Stimulated activated CD4-positive, alpha-beta T cell treated with anti-CD3 and anti-CD28 coated beads, Interleukin-1b, Interleukin-23, amount 100 ng/mL, for 1 hour (primary cell): ENCODE measurements around the gene NMNAT2.

Source experiments
- DNase-seq, 2 donors: peaks; one replicate each; pipeline ENCODE4 v3.0.0-alpha.2; 2020; ENCODE audit warnings: low read depth in 2 of 2

The NMNAT2 gene

GRCh38 chr1:183365676-183366075, 52.5 kb downstream of the NMNAT2 start:
- no peak for DNase-seq

GRCh38 chr1:183365093-183365492, 53.1 kb downstream of the NMNAT2 start:
- no peak for DNase-seq

- DNase-seq: no peak
These were observed 54.2 kb downstream of the NMNAT2 start for GRCh38 chr1:183363972-183364371.

- DNase-seq: no peak
These were observed 57.1 kb downstream of the NMNAT2 start for GRCh38 chr1:183361081-183361480.

- no peak for DNase-seq
These were observed 57.7 kb downstream of the NMNAT2 start for GRCh38 chr1:183360473-183360872.

- DNase-seq: no peak
These were observed 61.5 kb downstream of the NMNAT2 start for GRCh38 chr1:183356534-183357182.

- no peak for DNase-seq
These were observed 62.4 kb downstream of the NMNAT2 start for GRCh38 chr1:183355797-183356196.

- no peak for DNase-seq
These were observed 63.0 kb downstream of the NMNAT2 start for GRCh38 chr1:183355181-183355580.

- DNase-seq: no peak
These were observed 64.6 kb downstream of the NMNAT2 start for GRCh38 chr1:183353597-183353996.

- DNase-seq: no peak
These were observed 68.9 kb downstream of the NMNAT2 start for GRCh38 chr1:183349201-183349711.

GRCh38 chr1:183346276-183346732, 71.9 kb downstream of the NMNAT2 start:
- DNase-seq: no peak

GRCh38 chr1:183339556-183340167, 78.5 kb downstream of the NMNAT2 start:
- no peak for DNase-seq

GRCh38 chr1:183331091-183331742, 87.0 kb downstream of the NMNAT2 start:
- no peak for DNase-seq

GRCh38 chr1:183330335-183330734, 87.8 kb downstream of the NMNAT2 start:
- DNase-seq: no peak

GRCh38 chr1:183328371-183328770, 89.8 kb downstream of the NMNAT2 start:
- DNase-seq: no peak

GRCh38 chr1:183327434-183328290, 90.5 kb downstream of the NMNAT2 start:
- no peak for DNase-seq

GRCh38 chr1:183323849-183324683, 94.1 kb downstream of the NMNAT2 start:
- no peak for DNase-seq

GRCh38 chr1:183319606-183320005, 98.6 kb downstream of the NMNAT2 start:
- no peak for DNase-seq

- no peak for DNase-seq
These were observed 99.1 kb downstream of the NMNAT2 start for GRCh38 chr1:183319051-183319450.

GRCh38 chr1:183318433-183318832, 99.7 kb downstream of the NMNAT2 start:
- no peak for DNase-seq
